Activated CD8-positive, alpha-beta memory T cell treated with anti-CD3 and anti-CD28 coated beads, Interleukin-2, amount 50 U/mL, for 24 hours (primary cell): ENCODE measurements around the gene STAT3.
"Not testable (repeated sequence)": the region's sequence is repeated elsewhere in the genome, so short reads cannot be mapped to it uniquely, and the experiment has no call there.

Experiments
- DNase-seq: peaks from one replicate; pipeline ENCODE4 v3.0.0-alpha.2; 2020; ENCODE audit errors: extremely low read depth

STAT3 gene

GRCh38 chr17:42386777-42387657 lies 1.2 kb downstream of the STAT3 start:
- DNase-seq, result no peak

GRCh38 chr17:42381898-42382297 lies 6.3 kb downstream of the STAT3 start:
- no peak for DNase-seq

GRCh38 chr17:42380935-42381334 lies 7.3 kb downstream of the STAT3 start:
- DNase-seq, result no peak

GRCh38 chr17:42378959-42379594 lies 9.2 kb downstream of the STAT3 start:
- no peak for DNase-seq

- DNase-seq, result no peak
Observed at GRCh38 chr17:42378359-42378958, 9.8 kb downstream of the STAT3 start.

- no peak for DNase-seq
Observed at GRCh38 chr17:42373896-42374295, 14.3 kb downstream of the STAT3 start.

- DNase-seq, result no peak
Observed at GRCh38 chr17:42372142-42372541, 16.1 kb downstream of the STAT3 start.

- not testable (repeated sequence) for DNase-seq
Observed at GRCh38 chr17:42368797-42369561, 19.3 kb downstream of the STAT3 start.

- not testable (repeated sequence) for DNase-seq
Observed at GRCh38 chr17:42368310-42368709, 19.9 kb downstream of the STAT3 start.

GRCh38 chr17:42366176-42367023 lies 21.8 kb downstream of the STAT3 start:
- not testable (repeated sequence) for DNase-seq

- no peak for DNase-seq
Observed at GRCh38 chr17:42365136-42365535, 23.1 kb downstream of the STAT3 start.

GRCh38 chr17:42363767-42364585 lies 24.3 kb downstream of the STAT3 start:
- DNase-seq, result no peak

- no peak for DNase-seq
Observed at GRCh38 chr17:42363231-42363630, 25.0 kb downstream of the STAT3 start.

GRCh38 chr17:42362245-42362961 lies 25.8 kb downstream of the STAT3 start:
- DNase-seq, result no peak

- peak; percentile 14 for DNase-seq
Observed at GRCh38 chr17:42361781-42362186, 26.5 kb downstream of the STAT3 start.

- DNase-seq, result not testable (repeated sequence)
Observed at GRCh38 chr17:42360388-42360787, 27.9 kb downstream of the STAT3 start.

GRCh38 chr17:42359133-42359532 lies 29.1 kb downstream of the STAT3 start:
- no peak for DNase-seq

- DNase-seq, result no peak
Observed at GRCh38 chr17:42358434-42358833, 29.8 kb downstream of the STAT3 start.
